HG03175 (cell line): ENCODE measurements around the gene EARS2.
A peak's percentile ranks its signal among the peaks of the same experiment; 100 is the strongest.

Experiments used
- ATAC-seq: cut with Tn5 transposase; IDR thresholded peaks from one replicate; pipeline ENCODE4 v1.9.1; 2021; ENCODE audit warnings: mild to moderate bottlenecking, moderate library complexity; ENCODE audit not compliant: unreplicated experiment

Gene EARS2

DNA sequence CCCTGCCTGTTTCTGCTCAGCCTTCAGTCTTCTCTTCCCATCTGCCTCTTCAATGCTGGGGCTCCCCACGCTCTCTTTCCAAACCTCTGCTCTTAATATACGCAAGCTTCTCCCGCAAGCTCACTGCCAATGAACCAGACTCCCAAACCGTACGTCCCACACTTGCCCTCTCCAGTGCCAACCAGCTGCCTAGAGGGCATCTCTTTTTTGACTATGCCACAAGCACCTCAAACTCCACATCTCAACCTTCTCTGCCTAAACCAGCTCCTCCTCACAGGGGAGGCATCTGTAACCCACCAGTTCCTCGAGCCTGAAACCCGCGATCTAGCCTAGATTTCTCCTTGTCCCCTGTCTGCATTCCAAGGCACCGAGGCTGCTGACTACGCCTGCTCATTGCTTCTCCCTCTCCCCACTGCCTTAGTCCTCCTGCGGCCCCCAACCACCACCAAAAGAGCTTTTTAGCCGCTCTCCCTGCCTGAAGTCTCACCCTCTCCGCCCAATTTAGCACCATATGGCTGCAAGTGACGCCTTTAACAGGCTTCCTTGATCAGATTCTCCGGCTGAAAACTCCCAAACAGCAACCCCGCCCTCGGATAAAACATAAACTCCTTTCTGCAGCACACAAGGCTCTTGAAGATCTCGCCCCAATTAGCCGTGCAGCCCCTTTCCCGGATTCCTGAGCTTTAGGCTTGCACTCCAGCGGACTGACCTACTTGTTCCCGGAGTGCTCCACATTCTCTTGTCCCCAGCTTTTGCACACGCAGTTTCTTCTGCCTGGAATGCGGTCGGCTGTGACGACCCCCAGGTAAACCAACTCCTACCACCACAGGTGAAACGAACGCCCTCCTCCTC, 48.3 kb downstream of the EARS2 start:
- ATAC-seq = no peak

DNA sequence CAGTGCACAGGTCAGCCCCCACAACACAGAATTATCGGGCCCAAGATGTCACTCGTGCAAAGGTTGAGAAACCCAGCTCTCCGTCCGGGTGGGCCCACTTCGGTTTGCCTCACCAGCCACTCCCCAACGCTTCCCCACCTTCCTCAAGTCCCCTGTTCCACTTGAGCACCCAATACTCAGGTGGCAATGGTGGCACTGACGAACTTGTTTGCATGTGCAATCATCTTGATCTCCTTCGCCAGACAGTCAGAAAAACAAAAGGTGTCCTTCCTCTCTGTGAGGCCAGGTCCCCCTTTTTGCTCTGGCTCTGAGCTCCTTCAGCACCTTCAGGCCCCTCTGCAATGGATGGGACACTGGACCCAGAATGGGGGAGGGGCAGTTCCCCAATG, 50.5 kb downstream of the EARS2 start:
- ATAC-seq = no peak

DNA sequence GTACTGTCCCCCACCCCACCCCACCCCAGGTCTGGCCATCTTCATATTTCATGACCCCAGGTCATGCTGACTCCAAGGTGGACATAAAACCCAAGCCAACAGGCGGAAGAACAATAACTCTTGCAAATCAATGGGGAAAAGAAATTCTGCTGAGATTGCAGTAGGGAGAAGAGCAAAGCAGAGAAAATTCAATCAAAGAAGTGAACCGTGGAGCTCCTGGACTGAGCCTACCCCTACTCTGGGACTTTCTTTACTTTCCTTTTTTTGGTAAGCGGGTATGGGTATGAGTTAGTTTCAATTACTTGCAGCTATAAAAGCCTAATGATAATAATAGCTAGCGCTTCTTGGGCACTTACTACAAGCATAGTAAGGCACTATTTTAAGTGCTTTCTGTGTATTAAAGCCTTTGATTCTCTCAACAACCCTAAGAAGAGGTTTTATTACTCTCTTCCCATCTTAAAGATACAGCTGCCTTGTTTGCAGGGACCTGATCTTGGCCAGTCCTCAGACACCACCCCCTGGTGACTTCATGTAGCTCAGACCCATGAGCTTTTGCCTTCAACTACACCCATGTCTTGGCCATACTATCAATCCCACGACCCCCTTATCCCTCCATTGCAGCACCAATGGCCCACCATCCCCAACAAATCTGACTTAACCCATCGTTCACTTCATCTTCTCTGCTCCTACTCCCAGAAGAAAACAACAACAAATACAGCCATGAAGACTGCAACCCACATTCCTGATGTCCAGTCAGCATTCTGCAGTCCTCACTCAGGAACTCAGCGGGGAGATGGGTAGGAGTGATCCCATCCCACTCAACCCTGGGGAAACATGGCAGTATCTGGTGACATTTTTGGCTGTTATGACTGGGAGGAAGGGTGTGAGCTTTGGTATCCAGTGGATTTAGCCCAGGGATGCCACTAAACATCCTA, 51.2 kb downstream of the EARS2 start:
- ATAC-seq = no peak

DNA sequence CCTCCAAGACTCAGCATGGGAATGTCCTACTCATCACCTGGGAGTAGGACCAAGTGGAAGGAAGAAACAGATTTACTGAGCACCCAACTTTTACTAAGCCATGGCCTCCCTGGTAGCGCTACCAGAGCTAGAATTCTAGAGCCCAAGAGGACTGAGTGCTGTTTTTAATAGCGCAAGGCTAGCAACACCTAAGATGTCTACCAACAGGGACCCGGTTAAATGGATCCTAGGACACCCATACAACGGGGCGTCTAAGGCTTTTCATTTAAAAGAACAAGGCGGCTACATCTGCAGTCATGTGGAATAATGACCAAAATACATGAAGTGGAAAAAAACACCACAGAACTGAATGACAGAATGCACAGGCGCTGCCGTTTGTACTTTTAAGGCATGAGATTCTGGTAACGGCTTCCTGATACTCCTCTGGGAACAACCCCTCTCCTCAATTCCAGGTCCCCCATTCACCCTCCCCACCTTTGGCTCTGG, 51.9 kb downstream of the EARS2 start:
- ATAC-seq = peak; percentile 4

DNA sequence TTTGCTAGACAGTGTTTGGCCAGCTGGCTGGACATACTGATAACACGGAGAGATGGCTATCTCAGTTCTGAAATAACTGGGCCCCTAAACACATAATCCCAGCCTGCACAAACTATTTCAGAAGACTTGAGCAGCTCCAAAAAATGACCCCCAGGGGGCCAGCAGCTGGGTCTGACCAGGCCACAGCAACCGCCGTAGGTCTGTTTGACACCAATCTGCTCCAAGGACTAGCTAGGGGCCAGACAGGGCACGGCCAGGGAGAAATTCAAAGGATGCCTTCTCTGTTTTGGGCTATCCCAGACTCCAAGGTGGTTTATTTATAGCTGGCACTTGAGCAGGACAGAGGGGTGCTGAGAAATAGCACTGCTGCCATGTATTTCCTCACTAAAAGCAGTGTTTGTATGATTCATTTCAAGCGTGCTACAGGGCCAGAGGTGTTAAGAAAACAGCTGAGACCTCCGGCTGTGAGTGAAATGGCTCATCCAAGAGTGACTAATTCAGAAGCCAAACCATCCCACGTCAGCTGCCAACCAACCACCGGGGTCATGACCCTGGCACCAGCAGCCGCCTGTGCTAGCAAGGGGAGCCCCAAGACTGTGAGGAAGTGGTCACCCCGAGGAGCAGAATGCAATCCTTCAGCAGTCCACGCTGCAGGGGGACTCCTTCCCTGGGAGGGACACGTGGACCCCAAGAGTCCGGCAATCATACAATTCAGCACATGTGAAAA, 52.5 kb downstream of the EARS2 start:
- ATAC-seq = peak; percentile 86

- peak; percentile 5 for ATAC-seq
These were observed 53.1 kb downstream of the EARS2 start for GRCh38 chr16:23504076-23504452.

DNA sequence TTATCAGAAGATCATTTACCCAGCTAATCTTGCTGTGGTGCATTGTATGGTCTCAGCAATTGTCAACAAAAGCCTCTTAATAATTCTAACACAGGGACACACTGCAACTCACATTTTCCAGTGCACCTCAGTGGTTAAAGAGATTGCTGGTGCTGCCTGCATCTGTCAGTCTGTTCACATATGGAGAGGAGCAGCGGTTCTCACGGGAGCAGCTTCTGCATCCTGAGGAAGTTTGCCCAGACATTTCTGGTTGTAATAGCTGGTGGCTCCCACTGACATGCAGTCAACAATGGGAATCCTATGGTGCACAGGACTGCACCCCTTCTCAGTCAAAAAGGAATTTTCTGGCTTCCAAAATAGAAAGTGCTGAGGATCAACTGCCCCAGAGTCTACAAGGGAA, 54.7 kb downstream of the EARS2 start:
- no peak for ATAC-seq

DNA sequence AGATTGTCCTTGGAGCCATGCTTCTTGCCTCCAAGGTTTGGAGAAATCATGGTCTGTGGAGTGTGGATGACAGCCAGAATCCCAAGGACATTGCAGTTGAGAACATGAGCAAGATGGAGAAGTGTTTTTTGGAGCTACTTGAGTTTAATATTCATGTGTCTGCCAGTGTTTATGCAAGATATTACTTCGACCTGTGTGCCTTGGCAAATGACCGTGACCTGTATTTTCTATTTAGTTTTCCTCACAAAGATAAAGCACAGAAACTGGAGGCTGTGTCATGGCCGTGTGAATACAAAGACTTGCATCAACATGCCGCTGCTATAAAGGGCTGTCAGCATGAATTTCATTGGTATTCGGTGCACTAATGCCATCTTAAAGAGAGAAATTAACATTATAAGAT, 55.9 kb downstream of the EARS2 start:
- no peak for ATAC-seq

- no peak for ATAC-seq
These were observed 56.3 kb downstream of the EARS2 start for GRCh38 chr16:23500862-23501225.

DNA sequence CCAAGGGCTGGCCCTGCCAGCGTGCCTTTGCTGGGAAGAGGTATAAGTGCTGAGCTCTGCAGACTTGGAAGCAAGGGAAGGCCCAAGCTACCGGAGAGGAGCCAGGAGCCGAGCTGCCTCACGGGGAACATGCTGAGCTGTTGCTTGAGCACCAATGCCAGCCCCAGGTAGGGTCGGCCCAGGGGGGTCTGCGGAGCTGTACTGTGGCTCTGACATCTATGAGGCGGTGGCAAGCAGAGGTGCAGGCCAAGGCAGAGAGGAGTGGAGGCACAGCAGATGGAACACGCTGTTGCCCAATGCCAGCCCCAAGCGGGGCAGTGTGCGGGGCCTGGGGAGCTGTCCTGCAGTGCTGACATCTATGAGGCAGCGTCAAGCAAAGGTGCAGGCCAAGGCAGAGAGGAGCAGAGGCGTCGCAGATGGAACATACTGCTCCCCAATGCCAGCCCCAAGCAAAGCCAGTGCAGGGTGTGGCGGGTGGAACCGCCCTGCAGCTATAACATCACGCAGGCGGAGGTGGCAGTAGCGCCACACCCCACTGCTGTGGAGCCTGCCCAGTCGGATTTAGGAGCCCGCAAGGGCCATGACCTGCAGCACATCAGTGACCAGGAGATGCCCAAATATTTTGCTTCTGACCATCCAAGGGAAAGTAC, 56.8 kb downstream of the EARS2 start:
- no peak for ATAC-seq

GRCh38 chr16:23499801-23500200, 57.3 kb downstream of the EARS2 start:
- no peak for ATAC-seq

DNA sequence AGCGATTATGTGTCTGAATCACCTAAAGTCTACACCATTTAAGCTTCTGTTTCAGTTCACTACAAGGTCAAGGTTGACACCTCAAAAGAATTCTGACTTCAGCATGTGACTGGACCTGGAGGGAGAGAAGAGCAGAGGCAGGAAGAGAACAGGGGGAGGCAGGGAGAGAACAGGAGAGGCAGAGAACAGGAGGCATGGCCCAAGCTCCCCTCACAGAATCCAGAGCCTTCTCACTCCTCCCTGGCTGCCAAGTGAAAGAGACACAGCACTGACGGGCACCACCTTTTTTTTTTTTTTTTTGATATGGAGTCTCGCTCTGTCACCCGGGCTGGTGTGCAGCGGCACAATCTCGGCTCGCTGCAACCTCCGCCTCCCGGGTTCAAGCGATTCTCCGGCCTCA, 58.3 kb downstream of the EARS2 start:
- no peak for ATAC-seq

GRCh38 chr16:23497543-23497868, 59.6 kb downstream of the EARS2 start:
- no peak for ATAC-seq

- ATAC-seq = no peak
These were observed 60.2 kb downstream of the EARS2 start for GRCh38 chr16:23496821-23497542.

DNA sequence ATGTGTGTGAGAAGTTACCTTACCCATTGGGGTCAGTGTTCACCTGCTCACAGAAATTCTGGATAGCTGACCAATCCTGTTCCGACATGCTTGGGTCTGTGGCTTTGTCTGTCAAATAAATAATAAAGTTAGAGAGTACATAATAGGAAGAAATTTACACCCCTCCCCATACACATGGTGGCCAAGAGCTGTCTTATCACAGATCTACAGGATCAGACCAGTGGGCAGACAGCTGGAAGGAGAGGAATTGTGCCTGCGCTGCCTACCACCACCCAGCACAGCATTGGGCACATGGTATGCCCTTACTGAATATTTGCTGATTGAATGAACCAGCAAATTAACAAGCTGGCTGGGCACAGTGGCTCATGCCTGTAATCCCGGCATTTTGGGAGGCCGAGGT, 61.5 kb downstream of the EARS2 start:
- ATAC-seq = no peak

DNA sequence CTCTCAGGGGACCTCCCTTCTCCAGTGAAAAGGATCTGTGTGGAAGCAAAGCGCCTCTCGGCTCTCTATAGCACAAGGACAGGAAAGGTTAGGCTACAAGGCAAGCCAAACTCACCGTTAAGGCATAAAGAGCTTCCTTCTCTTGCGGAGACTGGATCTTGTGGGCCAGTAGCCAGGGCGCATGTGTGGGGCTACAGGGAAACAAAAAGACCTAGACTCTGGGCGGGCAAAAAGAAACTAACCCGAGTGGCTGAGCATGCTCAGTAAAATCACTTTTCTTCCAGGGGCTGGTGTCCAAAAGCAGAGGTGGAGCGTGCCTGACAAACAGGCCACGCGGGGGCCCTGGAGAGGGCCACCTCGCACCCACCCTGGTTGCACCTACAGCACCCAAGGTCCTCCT, 63.0 kb downstream of the EARS2 start:
- no peak for ATAC-seq

GRCh38 chr16:23491490-23492391, 65.4 kb downstream of the EARS2 start:
- ATAC-seq = no peak

- no peak for ATAC-seq
These were observed 70.7 kb downstream of the EARS2 start for GRCh38 chr16:23486480-23486879.

DNA sequence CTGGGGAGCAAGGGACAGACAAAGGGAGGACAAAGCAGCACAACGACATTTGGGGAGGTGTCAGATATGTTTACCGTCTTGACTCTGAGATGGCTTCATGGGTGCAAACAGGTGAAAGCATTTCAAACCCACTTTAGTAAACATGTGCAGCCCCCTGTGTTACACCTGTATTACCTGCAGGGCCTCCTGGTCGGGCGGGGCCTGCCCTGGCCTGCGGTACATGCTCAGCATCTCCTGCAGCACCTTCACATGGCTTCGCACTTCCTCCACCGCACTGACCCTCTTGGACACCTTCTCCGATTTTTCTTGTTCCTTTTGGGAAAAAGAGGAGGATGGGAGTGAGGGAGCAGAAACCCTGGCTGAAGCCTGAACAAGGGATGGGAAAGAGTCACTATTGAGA, 71.3 kb downstream of the EARS2 start:
- ATAC-seq = no peak
